WERI-Rb-1 (cell line): ENCODE measurements around the gene MMAB.

Experiments
- DNase-seq: peaks from one replicate; pipeline ENCODE4 v3.0.0-alpha.2; 2020
- H3K27ac ChIP-seq: fragments of 250-450 bp; sonication (Bioruptor Pico); 2 replicates; pipeline ENCODE4 v1.5.1; 2020; ENCODE audit warnings: mild to moderate bottlenecking, moderate library complexity
- H3K27me3 ChIP-seq: fragments of 250-450 bp; sonication (Bioruptor Pico); 2 replicates; pipeline ENCODE4 v1.5.1; 2021; ENCODE audit warnings: mild to moderate bottlenecking, low read depth, moderate library complexity; ENCODE audit not compliant: insufficient read depth, severe bottlenecking
- H3K36me3 ChIP-seq: fragments of 250-450 bp; sonication (Bioruptor Pico); 2 replicates; pipeline ENCODE4 v1.5.1; 2020; ENCODE audit warnings: mild to moderate bottlenecking, moderate library complexity
- H3K4me3 ChIP-seq: 2 replicates; pipeline ENCODE4 v1.5.1; 2011; ENCODE audit warnings: low read depth, mild to moderate bottlenecking, control low read depth, low read length
- H3K9me3 ChIP-seq: fragments of 250-450 bp; sonication (Bioruptor Pico); 2 replicates; pipeline ENCODE4 v1.5.1; 2021; ENCODE audit warnings: mild to moderate bottlenecking, moderate library complexity; ENCODE audit not compliant: severe bottlenecking
- CTCF ChIP-seq: IDR thresholded peaks from 2 replicates; pipeline ENCODE4 v1.5.1; 2011; ENCODE audit warnings: low read depth, mild to moderate bottlenecking, control low read depth, inconsistent platforms, low read length

The MMAB gene

GRCh38 chr12:109587921-109588320 is 14.6 kb upstream of the MMAB start:
- DNase-seq, result no peak
- H3K36me3 ChIP-seq, result peaks cover 77% of the 10 kb centered on the region
- no peak for TF ChIP-seq CTCF
- peak overlapping the region; percentile 95 for H3K27ac ChIP-seq
- no peaks in the 10 kb centered on the region for H3K27me3 ChIP-seq
- no peaks in the 10 kb centered on the region for H3K9me3 ChIP-seq
- H3K4me3 ChIP-seq, result no peak overlapping the region

GRCh38 chr12:109586385-109587296 is 13.3 kb upstream of the MMAB start:
- no peak for TF ChIP-seq CTCF
- no peaks in the 10 kb centered on the region for H3K27me3 ChIP-seq
- no peak overlapping the region for H3K4me3 ChIP-seq
- peak overlapping the region; percentile 95 for H3K27ac ChIP-seq
- DNase-seq, result peak; percentile 11
- H3K36me3 ChIP-seq, result peaks cover 72% of the 10 kb centered on the region
- H3K9me3 ChIP-seq, result no peaks in the 10 kb centered on the region

GRCh38 chr12:109583733-109584132 is 10.4 kb upstream of the MMAB start:
- Histone ChIP-seq H3K4me3 (no peak overlapping the region), H3K27ac (no peak overlapping the region), H3K36me3 (peaks cover 82% of the 10 kb centered on the region), H3K27me3 (no peaks in the 10 kb centered on the region), H3K9me3 (no peaks in the 10 kb centered on the region)
- TF ChIP-seq CTCF, result no peak
- DNase-seq, result no peak

GRCh38 chr12:109582636-109583035 is 9.3 kb upstream of the MMAB start:
- no peaks in the 10 kb centered on the region for H3K9me3 ChIP-seq
- DNase-seq, result peak; percentile 62
- H3K27me3 ChIP-seq, result no peaks in the 10 kb centered on the region
- no peak overlapping the region for H3K27ac ChIP-seq
- peak; percentile 62 for TF ChIP-seq CTCF
- H3K36me3 ChIP-seq, result peaks cover 82% of the 10 kb centered on the region
- H3K4me3 ChIP-seq, result no peak overlapping the region

GRCh38 chr12:109581856-109582255 is 8.6 kb upstream of the MMAB start:
- H3K27me3 ChIP-seq, result no peaks in the 10 kb centered on the region
- H3K27ac ChIP-seq, result no peak overlapping the region; the same call in 1 of the 2 replicates
- H3K4me3 ChIP-seq, result no peak overlapping the region
- no peaks in the 10 kb centered on the region for H3K9me3 ChIP-seq
- DNase-seq, result no peak
- no peak for TF ChIP-seq CTCF
- H3K36me3 ChIP-seq, result peaks cover 82% of the 10 kb centered on the region
